ENCODE results near the gene PYGO1.
A peak's percentile ranks its signal among the peaks of the same experiment; 100 is the strongest.

The PYGO1 gene

DNA sequence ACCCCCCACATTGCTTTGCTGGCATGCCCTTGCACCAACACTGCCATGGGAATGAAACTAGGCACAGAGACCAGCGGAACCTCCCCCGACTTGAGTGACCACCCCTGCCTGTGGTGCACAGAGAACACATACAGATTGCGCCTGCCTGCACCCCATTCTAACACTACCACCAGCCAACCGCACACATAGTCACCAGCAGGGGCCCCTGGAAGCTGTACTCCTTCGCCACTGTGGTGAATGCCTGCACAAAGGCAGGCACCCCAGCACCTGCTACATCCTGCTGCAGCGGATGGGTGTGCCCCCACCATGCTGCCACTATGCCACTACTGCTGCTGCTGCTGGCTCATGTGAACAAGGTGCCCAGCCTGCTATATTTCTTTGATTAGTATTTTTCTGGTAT is 52.7 kb downstream of the PYGO1 start:
- H3K36me3 ChIP-seq (ENCODE audit: control insufficient read depth in 1 of 2, insufficient read depth in 2 of 2, low read length in 2 of 2): no peaks in the 10 kb centered on the region

GRCh38 chr15:55532944-55533343 is 55.2 kb downstream of the PYGO1 start:
- Histone ChIP-seq H3K9me3 (ENCODE audit: control insufficient read depth in 1 of 2, low read length in 2 of 2) (no peaks in the 10 kb centered on the region), H3K4me3 (ENCODE audit: low read depth in 1 of 2, low read length in 2 of 2) (no peak overlapping the region), H3K9ac (ENCODE audit: low read depth in 1 of 2, low read length in 2 of 2) (no peak overlapping the region), H3K4me1 (ENCODE audit: control insufficient read depth in 1 of 2, insufficient read depth in 2 of 2, low read length in 2 of 2) (no peaks in the 10 kb centered on the region), H3K27me3 (ENCODE audit: control insufficient read depth in 1 of 2, insufficient read depth in 2 of 2, low read length in 2 of 2) (no peaks in the 10 kb centered on the region), H3K36me3 (ENCODE audit: control insufficient read depth in 1 of 2, insufficient read depth in 2 of 2, low read length in 2 of 2) (no peaks in the 10 kb centered on the region), H3K27ac (ENCODE audit: low read depth, low read length) (no peak overlapping the region)

More for the DNA sequence above, 52.7 kb downstream of the PYGO1 start:
- H3K27me3 ChIP-seq (ENCODE audit: control insufficient read depth in 1 of 2, insufficient read depth in 2 of 2, low read length in 2 of 2): no peaks in the 10 kb centered on the region
- H3K4me3 ChIP-seq (ENCODE audit: low read depth in 1 of 2, low read length in 2 of 2): no peak overlapping the region
- H3K27ac ChIP-seq (ENCODE audit: low read depth, low read length): no peak overlapping the region
- H3K9ac ChIP-seq (ENCODE audit: low read depth in 1 of 2, low read length in 2 of 2): no peak overlapping the region
- H3K9me3 ChIP-seq (ENCODE audit: control insufficient read depth in 1 of 2, low read length in 2 of 2): no peaks in the 10 kb centered on the region
- no peaks in the 10 kb centered on the region for H3K4me1 ChIP-seq (ENCODE audit: control insufficient read depth in 1 of 2, insufficient read depth in 2 of 2, low read length in 2 of 2)

DNA sequence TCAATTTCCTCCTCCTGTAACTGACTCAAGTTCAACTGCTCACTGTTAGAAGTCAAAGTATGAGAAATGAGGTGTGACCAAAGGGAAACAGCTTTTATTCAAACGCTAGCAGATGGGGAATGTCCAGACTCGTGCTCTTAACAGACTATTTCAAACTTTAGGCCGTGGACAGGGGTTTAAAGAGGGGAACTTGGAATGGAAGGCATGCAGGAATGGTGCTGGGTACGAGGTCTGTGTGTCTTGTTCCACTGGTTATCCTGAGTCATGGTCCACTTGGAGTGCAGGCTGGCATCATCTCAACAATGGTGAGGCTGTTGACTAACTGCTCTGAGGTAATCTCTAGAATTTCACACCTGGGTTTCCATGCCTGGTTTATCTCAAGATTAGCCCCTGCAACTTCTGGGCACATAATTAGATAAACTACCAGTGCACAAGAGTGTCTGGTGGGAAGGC is 57.3 kb downstream of the PYGO1 start:
- H3K4me3 ChIP-seq (ENCODE audit: low read depth in 1 of 2, low read length in 2 of 2): no peak overlapping the region

GRCh38 chr15:55528812-55529211 is 59.3 kb downstream of the PYGO1 start:
- no peaks in the 10 kb centered on the region for H3K4me1 ChIP-seq (ENCODE audit: control insufficient read depth in 1 of 2, insufficient read depth in 2 of 2, low read length in 2 of 2)
- H3K9ac ChIP-seq (ENCODE audit: low read depth in 1 of 2, low read length in 2 of 2): no peak overlapping the region
- H3K27me3 ChIP-seq (ENCODE audit: control insufficient read depth in 1 of 2, insufficient read depth in 2 of 2, low read length in 2 of 2): no peaks in the 10 kb centered on the region
- H3K27ac ChIP-seq (ENCODE audit: low read depth, low read length): no peak overlapping the region
- no peak overlapping the region for H3K4me3 ChIP-seq (ENCODE audit: low read depth in 1 of 2, low read length in 2 of 2)
- H3K36me3 ChIP-seq (ENCODE audit: control insufficient read depth in 1 of 2, insufficient read depth in 2 of 2, low read length in 2 of 2): no peaks in the 10 kb centered on the region
- no peaks in the 10 kb centered on the region for H3K9me3 ChIP-seq (ENCODE audit: control insufficient read depth in 1 of 2, low read length in 2 of 2)

More for the DNA sequence above, 57.3 kb downstream of the PYGO1 start:
- no peaks in the 10 kb centered on the region for H3K27me3 ChIP-seq (ENCODE audit: control insufficient read depth in 1 of 2, insufficient read depth in 2 of 2, low read length in 2 of 2)
- no peaks in the 10 kb centered on the region for H3K4me1 ChIP-seq (ENCODE audit: control insufficient read depth in 1 of 2, insufficient read depth in 2 of 2, low read length in 2 of 2)
- no peak overlapping the region for H3K27ac ChIP-seq (ENCODE audit: low read depth, low read length)
- no peak overlapping the region for H3K9ac ChIP-seq (ENCODE audit: low read depth in 1 of 2, low read length in 2 of 2)
- no peaks in the 10 kb centered on the region for H3K9me3 ChIP-seq (ENCODE audit: control insufficient read depth in 1 of 2, low read length in 2 of 2)
- H3K36me3 ChIP-seq (ENCODE audit: control insufficient read depth in 1 of 2, insufficient read depth in 2 of 2, low read length in 2 of 2): no peaks in the 10 kb centered on the region

DNA sequence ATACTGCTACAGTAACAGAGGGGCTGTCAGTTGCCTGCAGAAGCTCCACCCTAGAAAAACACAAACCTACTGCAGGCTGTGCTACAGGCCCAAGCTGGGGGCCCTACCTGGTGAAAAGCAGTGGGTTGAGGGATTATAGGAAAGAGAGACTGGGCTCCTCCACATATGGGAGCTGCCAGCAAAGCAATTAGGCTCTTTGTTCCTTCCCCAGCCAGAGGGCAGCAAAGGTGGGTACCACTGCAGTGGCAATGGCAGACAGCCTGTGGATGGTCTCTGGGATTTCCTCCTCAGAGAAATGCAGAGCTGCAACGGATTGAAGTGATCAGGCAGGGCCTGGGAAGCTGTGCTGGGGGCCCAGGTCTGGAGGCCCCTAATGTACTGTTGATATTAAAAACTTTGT is 61.0 kb downstream of the PYGO1 start:
- H3K4me3 ChIP-seq (ENCODE audit: low read depth in 1 of 2, low read length in 2 of 2): no peak overlapping the region
- H3K4me1 ChIP-seq (ENCODE audit: control insufficient read depth in 1 of 2, insufficient read depth in 2 of 2, low read length in 2 of 2): no peaks in the 10 kb centered on the region
- H3K36me3 ChIP-seq (ENCODE audit: control insufficient read depth in 1 of 2, insufficient read depth in 2 of 2, low read length in 2 of 2): no peaks in the 10 kb centered on the region
- H3K27me3 ChIP-seq (ENCODE audit: control insufficient read depth in 1 of 2, insufficient read depth in 2 of 2, low read length in 2 of 2): no peaks in the 10 kb centered on the region
- no peaks in the 10 kb centered on the region for H3K9me3 ChIP-seq (ENCODE audit: control insufficient read depth in 1 of 2, low read length in 2 of 2)
- H3K9ac ChIP-seq (ENCODE audit: low read depth in 1 of 2, low read length in 2 of 2): no peak overlapping the region
- H3K27ac ChIP-seq (ENCODE audit: low read depth, low read length): no peak overlapping the region

GRCh38 chr15:55526559-55527036 is 61.5 kb downstream of the PYGO1 start:
- Histone ChIP-seq H3K27me3 (ENCODE audit: control insufficient read depth in 1 of 2, insufficient read depth in 2 of 2, low read length in 2 of 2) (no peaks in the 10 kb centered on the region), H3K36me3 (ENCODE audit: control insufficient read depth in 1 of 2, insufficient read depth in 2 of 2, low read length in 2 of 2) (no peaks in the 10 kb centered on the region), H3K9me3 (ENCODE audit: control insufficient read depth in 1 of 2, low read length in 2 of 2) (no peaks in the 10 kb centered on the region), H3K4me1 (ENCODE audit: control insufficient read depth in 1 of 2, insufficient read depth in 2 of 2, low read length in 2 of 2) (no peaks in the 10 kb centered on the region), H3K27ac (ENCODE audit: low read depth, low read length) (no peak overlapping the region), H3K4me3 (ENCODE audit: low read depth in 1 of 2, low read length in 2 of 2) (peak overlapping the region in 1 of 2 donors; percentile 29), H3K9ac (ENCODE audit: low read depth in 1 of 2, low read length in 2 of 2) (no peak overlapping the region)

DNA sequence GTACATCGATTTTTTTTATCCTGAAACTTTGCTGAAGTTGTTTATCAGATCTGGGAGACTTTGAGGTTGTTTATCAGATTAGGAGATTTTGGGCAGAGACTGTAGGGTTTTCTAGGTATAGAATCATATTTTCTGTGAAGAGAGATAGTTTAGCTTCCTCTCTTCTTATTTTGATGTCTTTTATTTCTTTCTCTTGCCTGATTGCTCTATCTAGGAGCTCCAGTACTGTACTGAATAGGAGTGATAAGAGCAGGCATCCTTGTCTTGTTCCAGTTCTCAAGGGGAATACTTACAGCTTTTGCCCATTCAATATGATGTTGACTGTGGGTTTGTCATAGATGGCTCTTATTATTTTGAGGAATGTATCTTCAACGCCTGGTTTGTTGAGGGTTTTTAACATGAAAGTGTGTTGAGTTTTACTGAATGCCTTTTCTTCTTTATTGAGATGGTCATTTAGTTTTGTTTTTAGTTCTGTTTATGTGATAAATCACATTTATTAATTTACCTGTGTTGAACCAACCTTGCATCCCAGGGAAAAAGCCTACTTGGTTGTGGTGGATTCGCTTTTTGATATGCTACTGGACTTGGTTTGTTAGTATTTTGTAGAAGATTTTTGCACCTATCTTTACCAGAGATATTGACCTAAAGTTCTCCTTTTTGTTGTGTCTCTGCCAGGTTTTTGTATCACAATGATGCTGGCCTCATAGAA is 65.2 kb downstream of the PYGO1 start:
- no peaks in the 10 kb centered on the region for H3K4me1 ChIP-seq (ENCODE audit: control insufficient read depth in 1 of 2, insufficient read depth in 2 of 2, low read length in 2 of 2)
- no peaks in the 10 kb centered on the region for H3K36me3 ChIP-seq (ENCODE audit: control insufficient read depth in 1 of 2, insufficient read depth in 2 of 2, low read length in 2 of 2)
- no peaks in the 10 kb centered on the region for H3K27me3 ChIP-seq (ENCODE audit: control insufficient read depth in 1 of 2, insufficient read depth in 2 of 2, low read length in 2 of 2)
- H3K27ac ChIP-seq (ENCODE audit: low read depth, low read length): no peak overlapping the region
- H3K9me3 ChIP-seq (ENCODE audit: control insufficient read depth in 1 of 2, low read length in 2 of 2): no peaks in the 10 kb centered on the region
- H3K4me3 ChIP-seq (ENCODE audit: low read depth in 1 of 2, low read length in 2 of 2): no peak overlapping the region
- H3K9ac ChIP-seq (ENCODE audit: low read depth in 1 of 2, low read length in 2 of 2): no peak overlapping the region

GRCh38 chr15:55518641-55519040 is 69.5 kb downstream of the PYGO1 start:
- no peaks in the 10 kb centered on the region for H3K4me1 ChIP-seq (ENCODE audit: control insufficient read depth in 1 of 2, insufficient read depth in 2 of 2, low read length in 2 of 2)
- H3K9me3 ChIP-seq (ENCODE audit: control insufficient read depth in 1 of 2, low read length in 2 of 2): no peaks in the 10 kb centered on the region
- no peak overlapping the region for H3K9ac ChIP-seq (ENCODE audit: low read depth in 1 of 2, low read length in 2 of 2)
- H3K36me3 ChIP-seq (ENCODE audit: control insufficient read depth in 1 of 2, insufficient read depth in 2 of 2, low read length in 2 of 2): no peaks in the 10 kb centered on the region
- H3K4me3 ChIP-seq (ENCODE audit: low read depth in 1 of 2, low read length in 2 of 2): no peak overlapping the region
- H3K27me3 ChIP-seq (ENCODE audit: control insufficient read depth in 1 of 2, insufficient read depth in 2 of 2, low read length in 2 of 2): no peaks in the 10 kb centered on the region
- no peak overlapping the region for H3K27ac ChIP-seq (ENCODE audit: low read depth, low read length)

DNA sequence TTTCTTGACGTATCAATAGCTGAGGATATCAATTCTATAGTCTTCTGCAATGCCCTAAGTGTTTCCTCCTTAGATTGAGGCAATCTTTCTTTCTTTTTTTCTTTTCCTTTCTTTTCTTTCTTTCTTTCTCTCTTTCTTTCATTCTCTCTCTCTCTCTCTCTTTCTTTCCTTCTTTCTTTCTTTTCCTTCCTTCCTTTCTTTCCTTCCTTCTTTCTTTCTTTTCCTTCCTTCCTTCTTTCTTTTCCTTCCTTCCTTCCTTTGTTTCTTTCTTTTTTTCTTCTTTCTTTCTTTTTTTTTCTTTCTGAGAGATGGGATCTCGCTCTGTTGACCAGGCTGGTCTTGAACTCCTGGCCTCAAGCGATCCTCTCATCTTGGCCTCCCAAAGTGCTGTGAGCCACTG is 70.1 kb downstream of the PYGO1 start:
- Histone ChIP-seq H3K9me3 (ENCODE audit: control insufficient read depth in 1 of 2, low read length in 2 of 2) (no peaks in the 10 kb centered on the region), H3K27me3 (ENCODE audit: control insufficient read depth in 1 of 2, insufficient read depth in 2 of 2, low read length in 2 of 2) (no peaks in the 10 kb centered on the region), H3K4me1 (ENCODE audit: control insufficient read depth in 1 of 2, insufficient read depth in 2 of 2, low read length in 2 of 2) (no peaks in the 10 kb centered on the region), H3K27ac (ENCODE audit: low read depth, low read length) (no peak overlapping the region), H3K36me3 (ENCODE audit: control insufficient read depth in 1 of 2, insufficient read depth in 2 of 2, low read length in 2 of 2) (no peaks in the 10 kb centered on the region), H3K4me3 (ENCODE audit: low read depth in 1 of 2, low read length in 2 of 2) (no peak overlapping the region), H3K9ac (ENCODE audit: low read depth in 1 of 2, low read length in 2 of 2) (no peak overlapping the region)

DNA sequence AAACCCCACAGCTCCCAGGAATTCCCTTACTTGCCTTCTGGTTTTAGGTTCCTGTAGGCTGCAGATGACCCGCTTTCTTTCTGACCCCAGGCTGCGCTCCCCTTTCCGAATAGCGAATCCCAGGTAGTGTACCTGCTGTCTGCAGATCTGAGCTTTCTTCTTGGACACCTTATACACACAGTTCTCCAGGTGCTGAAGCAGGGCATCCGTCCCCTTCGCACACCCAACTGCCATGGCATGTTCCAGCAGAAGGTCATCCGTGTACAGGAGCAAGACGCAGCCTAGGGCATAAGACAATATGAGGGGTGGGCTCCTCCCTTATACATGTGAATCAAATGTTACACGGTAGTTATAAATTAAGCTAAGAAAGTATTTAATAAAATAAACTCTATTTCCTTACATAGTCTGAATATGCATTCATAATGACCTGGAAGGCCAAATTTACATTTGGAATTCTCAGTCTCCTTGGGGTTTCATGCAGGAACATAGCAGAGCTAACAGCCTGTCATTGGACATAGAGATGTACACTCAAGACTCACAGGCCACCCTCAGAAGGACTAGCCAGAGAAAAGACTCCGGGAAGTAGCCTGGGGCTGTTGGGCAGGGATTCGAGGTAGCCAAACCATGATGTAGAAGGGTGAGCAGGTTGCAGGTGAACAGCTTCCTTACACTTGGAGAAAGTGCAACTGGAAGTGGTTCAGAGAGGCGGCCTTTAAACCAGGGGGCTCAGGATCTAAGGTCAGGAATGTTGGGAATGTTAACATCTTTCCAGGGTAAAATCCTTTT is 72.0 kb downstream of the PYGO1 start:
- H3K27me3 ChIP-seq (ENCODE audit: control insufficient read depth in 1 of 2, insufficient read depth in 2 of 2, low read length in 2 of 2): no peaks in the 10 kb centered on the region
- H3K9me3 ChIP-seq (ENCODE audit: control insufficient read depth in 1 of 2, low read length in 2 of 2): no peaks in the 10 kb centered on the region

More for the DNA sequence above, 72.0 kb downstream of the PYGO1 start:
- Histone ChIP-seq H3K9ac (ENCODE audit: low read depth in 1 of 2, low read length in 2 of 2) (no peak overlapping the region), H3K36me3 (ENCODE audit: control insufficient read depth in 1 of 2, insufficient read depth in 2 of 2, low read length in 2 of 2) (no peaks in the 10 kb centered on the region), H3K27ac (ENCODE audit: low read depth, low read length) (no peak overlapping the region), H3K4me3 (ENCODE audit: low read depth in 1 of 2, low read length in 2 of 2) (no peak overlapping the region), H3K4me1 (ENCODE audit: control insufficient read depth in 1 of 2, insufficient read depth in 2 of 2, low read length in 2 of 2) (no peaks in the 10 kb centered on the region)

Measured in duodenal mucosa (tissue), 2 donors.